SU-DHL-6 (cell line): Measurements from ENCODE around the gene ZNF891.
A peak's percentile ranks its signal among the peaks of the same experiment; 100 is the strongest.

ENCODE experiments used
- H2AFZ ChIP-seq: fragments of 200-600 bp; sonication (generic); 2 replicates; pipeline ENCODE4 v1.6.1; 2014; ENCODE audit warnings: low read depth, mild to moderate bottlenecking, moderate library complexity, mixed read lengths, antibody characterized with exemption, low read length; ENCODE audit not compliant: severe bottlenecking
- H3F3A ChIP-seq: fragments of 200-600 bp; shearing (Covaris generic); 2 replicates; pipeline ENCODE4 v1.6.0; 2016; ENCODE audit warnings: antibody characterized with exemption, mild to moderate bottlenecking; ENCODE audit not compliant: insufficient read depth
- H3K27ac ChIP-seq: fragments of 200-600 bp; sonication (generic); 2 replicates; pipeline ENCODE4 v1.5.1; 2016; ENCODE audit warnings: low read depth, mild to moderate bottlenecking, low read length, moderate library complexity, mixed read lengths
- H3K27me3 ChIP-seq: fragments of 200-600 bp; sonication (generic), shearing (Covaris generic); 2 replicates; pipeline ENCODE4 v1.6.0; 2014; ENCODE audit warnings: mild to moderate bottlenecking, low read length
- H3K36me3 ChIP-seq: fragments of 200-600 bp; sonication (generic); 2 replicates; pipeline ENCODE4 v1.6.1; 2014; ENCODE audit warnings: mild to moderate bottlenecking, low read length, mixed read lengths
- H3K4me2 ChIP-seq: fragments of 300-600, 200-600 bp; shearing (Covaris generic), sonication (generic); 2 replicates; pipeline ENCODE4 v1.6.0; 2014; ENCODE audit warnings: low read length, low read depth, mild to moderate bottlenecking; ENCODE audit not compliant: poor library complexity, severe bottlenecking
- H3K4me3 ChIP-seq: fragments of 200-600 bp; sonication (generic); 2 replicates; pipeline ENCODE4 v1.5.1; 2014; ENCODE audit warnings: antibody characterized with exemption, low read length, mild to moderate bottlenecking, mixed read lengths; ENCODE audit not compliant: insufficient read depth, poor library complexity, severe bottlenecking
- H3K79me2 ChIP-seq: fragments of 200-600 bp; sonication (generic); 2 replicates; pipeline ENCODE4 v1.6.1; 2014; ENCODE audit warnings: mild to moderate bottlenecking, low read length, moderate library complexity; ENCODE audit not compliant: insufficient read depth
- H3K9ac ChIP-seq: fragments of 200-600 bp; sonication (generic); 2 replicates; pipeline ENCODE4 v1.7.0; 2014; ENCODE audit warnings: mild to moderate bottlenecking, low read length
- H3K9me2 ChIP-seq: fragments of 200-600 bp; sonication (generic); replicated peaks from 2 replicates; pipeline ENCODE4 v1.6.1; 2014; ENCODE audit warnings: low read length; ENCODE audit not compliant: insufficient read depth
- H3K9me3 ChIP-seq: fragments of 200-600 bp; sonication (generic); 2 replicates; pipeline ENCODE4 v1.6.1; 2014; ENCODE audit warnings: low read length, mixed read lengths; ENCODE audit not compliant: insufficient read depth
- H4K20me1 ChIP-seq: fragments of 200-600 bp; sonication (generic); 2 replicates; pipeline ENCODE4 v1.6.1; 2014; ENCODE audit warnings: low read depth, mild to moderate bottlenecking, antibody characterized with exemption, low read length, moderate library complexity, mixed read lengths
- EZH2phosphoT487 ChIP-seq: fragments of 200-600 bp; sonication (generic), shearing (Covaris generic); conservative IDR thresholded peaks from 2 replicates; pipeline ENCODE4 v1.6.1; 2018; ENCODE audit warnings: mild to moderate bottlenecking, antibody characterized with exemption, low read length, moderate library complexity, mixed read lengths
- TF ChIP-seq, protein P1 (sequence below): fragments of 200-600 bp; sonication (generic); IDR thresholded peaks from one replicate; pipeline ENCODE4 v1.5.1; 2017; ENCODE audit warnings: antibody characterized with exemption, mild to moderate bottlenecking, low read length, moderate library complexity; ENCODE audit not compliant: insufficient read depth, poor library complexity, severe bottlenecking

ZNF891 gene

GRCh38 chr12:133130808-133131128 is 694 bp upstream of the ZNF891 start:
- Histone ChIP-seq H3K27ac (peak overlapping the region; percentile 79), H3K9me2 (no peaks in the 10 kb centered on the region), H3K36me3 (peaks cover 58% of the 10 kb centered on the region), H3K9ac (peak overlapping the region; percentile 73), H4K20me1 (no peaks in the 10 kb centered on the region), H3K27me3 (no peaks in the 10 kb centered on the region), H3K79me2 (peaks cover 16% of the 10 kb centered on the region), H3K4me2 (peak overlapping the region; percentile 85), H3K9me3 (peaks cover 30% of the 10 kb centered on the region), H2AFZ (peak overlapping the region; percentile 91), H3K4me3 (peak overlapping the region; percentile 74), H3F3A (peaks cover 14% of the 10 kb centered on the region)
- no peak for TF ChIP-seq EZH2phosphoT487
- TF ChIP-seq, protein P1, sequence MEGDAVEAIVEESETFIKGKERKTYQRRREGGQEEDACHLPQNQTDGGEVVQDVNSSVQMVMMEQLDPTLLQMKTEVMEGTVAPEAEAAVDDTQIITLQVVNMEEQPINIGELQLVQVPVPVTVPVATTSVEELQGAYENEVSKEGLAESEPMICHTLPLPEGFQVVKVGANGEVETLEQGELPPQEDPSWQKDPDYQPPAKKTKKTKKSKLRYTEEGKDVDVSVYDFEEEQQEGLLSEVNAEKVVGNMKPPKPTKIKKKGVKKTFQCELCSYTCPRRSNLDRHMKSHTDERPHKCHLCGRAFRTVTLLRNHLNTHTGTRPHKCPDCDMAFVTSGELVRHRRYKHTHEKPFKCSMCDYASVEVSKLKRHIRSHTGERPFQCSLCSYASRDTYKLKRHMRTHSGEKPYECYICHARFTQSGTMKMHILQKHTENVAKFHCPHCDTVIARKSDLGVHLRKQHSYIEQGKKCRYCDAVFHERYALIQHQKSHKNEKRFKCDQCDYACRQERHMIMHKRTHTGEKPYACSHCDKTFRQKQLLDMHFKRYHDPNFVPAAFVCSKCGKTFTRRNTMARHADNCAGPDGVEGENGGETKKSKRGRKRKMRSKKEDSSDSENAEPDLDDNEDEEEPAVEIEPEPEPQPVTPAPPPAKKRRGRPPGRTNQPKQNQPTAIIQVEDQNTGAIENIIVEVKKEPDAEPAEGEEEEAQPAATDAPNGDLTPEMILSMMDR: no peak

GRCh38 chr12:133129368-133130037 is 571 bp downstream of the ZNF891 start:
- peaks cover 53% of the 10 kb centered on the region for H3K36me3 ChIP-seq
- peaks cover 21% of the 10 kb centered on the region for H3K79me2 ChIP-seq
- H3K27ac ChIP-seq: peak overlapping the region; percentile 79

DNA sequence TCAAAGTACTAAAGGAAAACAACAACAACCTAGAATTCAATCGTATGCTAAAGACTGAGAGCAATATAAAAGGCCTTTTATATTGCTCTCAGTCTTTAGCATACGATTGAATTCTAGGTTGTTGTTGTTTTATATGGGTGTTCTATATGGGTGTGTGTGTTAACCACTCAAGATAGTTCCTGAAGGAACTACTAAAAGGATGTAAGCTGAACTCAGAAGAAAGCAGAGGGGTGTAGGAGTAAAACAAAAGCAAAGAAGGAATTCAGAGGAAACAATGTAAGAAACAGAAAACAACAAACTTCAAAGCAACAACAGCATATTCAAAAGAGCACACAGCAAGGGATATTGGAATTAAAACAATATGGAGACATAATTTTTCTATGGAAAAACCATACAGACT is 5.4 kb downstream of the ZNF891 start:
- Histone ChIP-seq H3K27me3 (no peaks in the 10 kb centered on the region), H2AFZ (no peak overlapping the region), H3K79me2 (peaks cover 21% of the 10 kb centered on the region), H3K4me2 (no peak overlapping the region), H3K27ac (no peak overlapping the region), H3K4me3 (no peak overlapping the region), H3K9me3 (peaks cover 78% of the 10 kb centered on the region), H3K36me3 (peaks cover 58% of the 10 kb centered on the region), H3K9me2 (no peaks in the 10 kb centered on the region), H4K20me1 (no peaks in the 10 kb centered on the region), H3K9ac (no peak overlapping the region), H3F3A (0 out of 2 replicates have a peak, but pooled peaks cover 2% of the 10 kb centered on the region)
- TF ChIP-seq, protein P1: no peak
- TF ChIP-seq EZH2phosphoT487: no peak

More at GRCh38 chr12:133129368-133130037, 571 bp downstream of the ZNF891 start:
- Histone ChIP-seq H3F3A (peaks cover 14% of the 10 kb centered on the region), H4K20me1 (no peaks in the 10 kb centered on the region), H3K27me3 (no peaks in the 10 kb centered on the region), H3K4me3 (peak overlapping the region; percentile 74), H3K9ac (peak overlapping the region; percentile 73), H3K4me2 (peak overlapping the region; percentile 83), H3K9me2 (no peaks in the 10 kb centered on the region), H3K9me3 (peaks cover 41% of the 10 kb centered on the region), H2AFZ (peak overlapping the region; percentile 93)
- TF ChIP-seq EZH2phosphoT487: no peak
- TF ChIP-seq, protein P1: no peak
